Colon (tissue), 2 donors: ENCODE data around the gene VSTM2L.

Experiments used
- FAIRE-seq: peaks from 2 replicates; lab custom pipeline; 2012; peaks lifted over from hg19 to GRCh38; lab: Jason Lieb, UNC
- donor health status: control.
- donor health status: control.

Gene VSTM2L

GRCh38 chr20:37920270-37920669 lies 17.3 kb downstream of the VSTM2L start:
- no peak for FAIRE-seq

- FAIRE-seq, result no peak
Observed at GRCh38 chr20:37920679-37921322, 17.9 kb downstream of the VSTM2L start.

GRCh38 chr20:37921341-37921929 lies 18.5 kb downstream of the VSTM2L start:
- no peak for FAIRE-seq

- no peak for FAIRE-seq
Observed at GRCh38 chr20:37922016-37922415, 19.1 kb downstream of the VSTM2L start.

- no peak for FAIRE-seq
Observed at GRCh38 chr20:37925265-37926165, 22.6 kb downstream of the VSTM2L start.

- FAIRE-seq, result no peak
Observed at GRCh38 chr20:37926612-37927011, 23.7 kb downstream of the VSTM2L start.

- FAIRE-seq, result no peak
Observed at GRCh38 chr20:37927410-37928095, 24.6 kb downstream of the VSTM2L start.

GRCh38 chr20:37928996-37929682 lies 26.2 kb downstream of the VSTM2L start:
- no peak for FAIRE-seq

- FAIRE-seq, result no peak
Observed at GRCh38 chr20:37929683-37930014, 26.7 kb downstream of the VSTM2L start.

- no peak for FAIRE-seq
Observed at GRCh38 chr20:37931153-37931922, 28.4 kb downstream of the VSTM2L start.

- FAIRE-seq, result no peak
Observed at GRCh38 chr20:37932074-37932473, 29.1 kb downstream of the VSTM2L start.

- no peak for FAIRE-seq
Observed at GRCh38 chr20:37932919-37933318, 30.0 kb downstream of the VSTM2L start.

- FAIRE-seq, result no peak
Observed at GRCh38 chr20:37933786-37934633, 31.1 kb downstream of the VSTM2L start.

GRCh38 chr20:37934634-37935375 lies 31.9 kb downstream of the VSTM2L start:
- FAIRE-seq, result no peak

- no peak for FAIRE-seq
Observed at GRCh38 chr20:37935435-37935834, 32.5 kb downstream of the VSTM2L start.

- FAIRE-seq, result no peak
Observed at GRCh38 chr20:37936041-37936440, 33.1 kb downstream of the VSTM2L start.

GRCh38 chr20:37936451-37936850 lies 33.5 kb downstream of the VSTM2L start:
- FAIRE-seq, result no peak

GRCh38 chr20:37937686-37938085 lies 34.8 kb downstream of the VSTM2L start:
- no peak for FAIRE-seq

- no peak for FAIRE-seq
Observed at GRCh38 chr20:37938181-37938750, 35.3 kb downstream of the VSTM2L start.
